BJ (cell line): ENCODE data around the gene HERC6. TPM values are rescaled to one million over a fixed set of nuclear protein-coding genes. Genes with fewer than 3 reads are reported as not detected.

Experiments
- CTCF ChIA-PET: fragments of 350-600 bp; formaldehyde crosslinking; extraction: SDS; loops from one replicate; lab custom pipeline; 2021; ENCODE audit warnings: antibody characterized with exemption, inconsistent platforms; lab: Yijun Ruan, JAX
- POLR2A ChIA-PET: fragments of 300-600 bp; sonication (Branson Sonifier 250); formaldehyde crosslinking; extraction: SDS; loops from one replicate; lab custom pipeline; 2021; ENCODE audit warnings: antibody characterized with exemption; lab: Charles Lee
- DNase-seq: peaks from one replicate; pipeline ENCODE4 v3.0.0-alpha.2; 2011; ENCODE audit warnings: low read depth
- H3K27me3 ChIP-seq: 2 replicates; pipeline ENCODE4 v1.6.0; 2011; ENCODE audit warnings: low read length; ENCODE audit not compliant: control insufficient read depth, insufficient read depth
- H3K36me3 ChIP-seq: 2 replicates; pipeline ENCODE4 v1.5.1; 2011; ENCODE audit warnings: low read length; ENCODE audit not compliant: control insufficient read depth, insufficient read depth
- H3K4me3 ChIP-seq: 2 replicates; pipeline ENCODE4 v1.5.1; 2011; ENCODE audit warnings: low read depth, mild to moderate bottlenecking, control low read depth, low read length
- CTCF ChIP-seq: IDR thresholded peaks from 2 replicates; pipeline ENCODE4 v1.5.1; 2011; ENCODE audit warnings: low read depth, mild to moderate bottlenecking, control low read depth, inconsistent platforms, low read length, moderate library complexity; ENCODE audit not compliant: insufficient read depth
- polyA plus RNA-seq: library from polyadenylated mRNA; depleted of rRNA; stranded (reverse); fragments of >200 nt; gene quantifications from 2 replicates; pipeline ENCODE4 v1.2.3, GENCODE V29; 2011

The HERC6 gene
- polyA plus RNA-seq, 1 experiment: 3.1 TPM

- CTCF ChIA-PET: interaction anchor here (2.7 kb wide), 1 partner anchor 10 kb away, joined by 13 read pairs; no protein-coding TSS in a partner anchor
- Histone ChIP-seq H3K36me3 (no peaks in the 10 kb centered on the region), H3K27me3 (no peaks in the 10 kb centered on the region), H3K4me3 (no peak overlapping the region)
- POLR2A ChIA-PET: no interaction called here
- TF ChIP-seq CTCF: no peak
- no peak for DNase-seq
These were observed 27.9 kb upstream of the HERC6 start for GRCh38 chr4:88350786-88351185.

GRCh38 chr4:88352062-88352740 is 26.5 kb upstream of the HERC6 start:
- CTCF ChIA-PET: interaction anchor here (0.6 to 2.7 kb wide), 3 partner anchors 11 to 17 kb away, joined by 3 to 13 read pairs (median 4); no protein-coding TSS in a partner anchor
- no peak for TF ChIP-seq CTCF
- Histone ChIP-seq H3K36me3 (no peaks in the 10 kb centered on the region), H3K27me3 (no peaks in the 10 kb centered on the region), H3K4me3 (no peak overlapping the region)
- peak; percentile 60 for DNase-seq
- POLR2A ChIA-PET: interaction anchor here (0.7 kb wide), 1 partner anchor 93 kb away, joined by 4 read pairs; no protein-coding TSS in a partner anchor

- TF ChIP-seq CTCF: no peak
- no peak for DNase-seq
- Histone ChIP-seq H3K36me3 (no peaks in the 10 kb centered on the region), H3K27me3 (no peaks in the 10 kb centered on the region), H3K4me3 (no peak overlapping the region)
- POLR2A ChIA-PET: no interaction called here
- CTCF ChIA-PET: interaction anchor here (1.3 kb wide), 1 partner anchor 16 kb away, joined by 4 read pairs; no protein-coding TSS in a partner anchor
These were observed 25.3 kb upstream of the HERC6 start for GRCh38 chr4:88353324-88353723.

GRCh38 chr4:88356771-88357170 is 21.9 kb upstream of the HERC6 start:
- no peak for DNase-seq
- Histone ChIP-seq H3K27me3 (no peaks in the 10 kb centered on the region), H3K36me3 (no peaks in the 10 kb centered on the region), H3K4me3 (no peak overlapping the region)
- no peak for TF ChIP-seq CTCF
- POLR2A ChIA-PET: no interaction called here
- CTCF ChIA-PET: interaction anchor here (0.7 kb wide), 1 partner anchor 22 kb away, joined by 4 read pairs; the partner anchor contains the start of gene HERC6

- Histone ChIP-seq H3K36me3 (no peaks in the 10 kb centered on the region), H3K4me3 (no peak overlapping the region), H3K27me3 (no peaks in the 10 kb centered on the region)
- ChIA-PET CTCF (interaction anchor here (2.2 kb wide), 1 partner anchor 12 kb away, joined by 7 read pairs; no protein-coding TSS in a partner anchor), POLR2A (no interaction called here)
- no peak for TF ChIP-seq CTCF
- DNase-seq: no peak
These were observed 21.4 kb upstream of the HERC6 start for GRCh38 chr4:88357262-88357661.
